ENCODE data around the gene WDR46. TPM values are rescaled to one million over a fixed set of nuclear protein-coding genes. Genes with fewer than 3 reads are reported as not detected.

Gene WDR46
- total and polyA plus RNA-seq, 2 of the 13 experiments (the other 11 are each of a cell fraction or from before 2014, with no cell fraction given), result 47.4 to 105 TPM

DNA sequence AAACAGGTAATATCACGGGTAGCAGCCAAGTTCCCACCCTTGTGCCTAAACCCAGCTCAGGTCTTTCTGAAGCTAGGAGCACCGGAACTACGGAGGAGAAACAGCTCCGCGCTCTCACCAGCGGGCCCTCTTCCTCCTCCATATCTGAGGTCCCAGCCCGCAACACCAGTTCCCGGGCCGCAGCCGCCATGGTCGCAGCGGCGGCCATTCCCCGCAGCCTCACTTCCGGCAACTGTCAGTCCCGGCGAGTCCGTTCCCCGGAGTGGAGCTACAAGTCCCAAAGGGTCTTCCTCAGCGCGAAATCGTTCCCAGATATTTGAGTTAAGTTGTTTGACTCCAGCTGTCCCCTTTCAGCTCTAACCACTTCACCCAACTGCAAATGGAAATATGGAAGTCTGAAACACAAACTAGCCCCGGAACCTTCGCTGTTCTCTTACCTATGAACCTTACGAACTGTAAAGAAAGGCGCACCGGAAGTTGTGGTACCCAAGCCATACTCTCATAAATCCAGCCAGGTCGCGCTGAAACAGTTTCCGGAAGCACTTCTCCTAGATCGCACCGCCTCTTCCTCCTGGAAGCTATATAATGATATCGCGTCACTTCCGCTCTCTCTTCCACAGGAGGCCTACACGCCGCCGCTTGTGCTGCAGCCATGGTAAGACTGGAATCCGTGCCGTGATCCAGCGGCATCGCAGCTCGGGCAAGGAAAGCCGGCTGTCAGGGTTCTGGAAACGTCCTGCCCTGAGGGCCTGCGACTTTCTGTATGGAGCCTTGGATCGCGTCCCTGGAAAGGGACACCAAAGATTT, 17.4 kb downstream of the WDR46 start, which contains the start of the genes RPS18 and VPS52 (continued):
- TF ChIP-seq TCF12 (IDR thresholded peaks at IDR 0.05) (no peak), TCF12 (CRISPR knock-in tag; IDR thresholded peaks at IDR 0.05) (peak; percentile 36; the same call in 1 of the 2 replicates), ZNF253 (CRISPR knock-in tag; IDR thresholded peaks at IDR 0.05; ENCODE audit: borderline replicate concordance) (peak; percentile 90; the same call in 1 of the 2 replicates), NFKB2 (CRISPR knock-in tag; IDR thresholded peaks at IDR 0.05; ENCODE audit: borderline replicate concordance) (peak; percentile 72; the same call in 1 of the 2 replicates), ZBTB42 (CRISPR knock-in tag; IDR thresholded peaks at IDR 0.05) (0 out of 2 replicates have a peak, but pooled peaks have one; percentile 46), TRIM22 (IDR thresholded peaks at IDR 0.05) (no peak), MIXL1 (CRISPR knock-in tag; IDR thresholded peaks at IDR 0.05) (no peak; the same call in 1 of the 2 replicates), TRIM24 (CRISPR knock-in tag; IDR thresholded peaks at IDR 0.05) (no peak), NR2F2 (IDR thresholded peaks at IDR 0.05; ENCODE audit: borderline replicate concordance, low read depth) (peak; percentile 68; the same call in 1 of the 2 replicates), MAZ (IDR thresholded peaks at IDR 0.05; ENCODE audit: borderline replicate concordance, low read depth, low read length) (peak; percentile 63; the same call in 1 of the 2 replicates), MAZ (CRISPR knock-in tag; IDR thresholded peaks at IDR 0.05; ENCODE audit: low read depth) (no peak; the same call in 1 of the 2 replicates), MBD4 (IDR thresholded peaks at IDR 0.05; ENCODE audit: borderline replicate concordance, low read length) (no peak; the same call in 1 of the 2 replicates), YEATS2 (CRISPR knock-in tag; IDR thresholded peaks at IDR 0.05; ENCODE audit: borderline replicate concordance) (peak; percentile 100), PATZ1 (CRISPR knock-in tag; IDR thresholded peaks at IDR 0.05) (0 out of 2 replicates have a peak, but pooled peaks have one; percentile 17), ZNF724P (CRISPR knock-in tag; IDR thresholded peaks at IDR 0.05; ENCODE audit: borderline replicate concordance) (peak; percentile 46; the same call in 1 of the 2 replicates), SYNCRIP (IDR thresholded peaks at IDR 0.05; ENCODE audit: insufficient read depth, low read depth, low read length) (no peak), BRCA1 (CRISPR knock-in tag; IDR thresholded peaks at IDR 0.05) (peak; percentile 85), SP5 (CRISPR knock-in tag; IDR thresholded peaks at IDR 0.05; ENCODE audit: borderline replicate concordance, low read depth) (peak; percentile 85), TARDBP (CRISPR knock-in tag; IDR thresholded peaks at IDR 0.05) (peak; percentile 97), REPIN1 (CRISPR knock-in tag; IDR thresholded peaks at IDR 0.05; ENCODE audit: borderline replicate concordance, low read depth) (peak; percentile 69), STAT5B (CRISPR knock-in tag; IDR thresholded peaks at IDR 0.05) (no peak)
- TF ChIP-seq, protein P1, sequence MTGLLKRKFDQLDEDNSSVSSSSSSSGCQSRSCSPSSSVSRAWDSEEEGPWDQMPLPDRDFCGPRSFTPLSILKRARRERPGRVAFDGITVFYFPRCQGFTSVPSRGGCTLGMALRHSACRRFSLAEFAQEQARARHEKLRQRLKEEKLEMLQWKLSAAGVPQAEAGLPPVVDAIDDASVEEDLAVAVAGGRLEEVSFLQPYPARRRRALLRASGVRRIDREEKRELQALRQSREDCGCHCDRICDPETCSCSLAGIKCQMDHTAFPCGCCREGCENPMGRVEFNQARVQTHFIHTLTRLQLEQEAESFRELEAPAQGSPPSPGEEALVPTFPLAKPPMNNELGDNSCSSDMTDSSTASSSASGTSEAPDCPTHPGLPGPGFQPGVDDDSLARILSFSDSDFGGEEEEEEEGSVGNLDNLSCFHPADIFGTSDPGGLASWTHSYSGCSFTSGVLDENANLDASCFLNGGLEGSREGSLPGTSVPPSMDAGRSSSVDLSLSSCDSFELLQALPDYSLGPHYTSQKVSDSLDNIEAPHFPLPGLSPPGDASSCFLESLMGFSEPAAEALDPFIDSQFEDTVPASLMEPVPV (CRISPR knock-in tag; IDR thresholded peaks at IDR 0.05), result peak; percentile 88; the same call in 1 of the 2 replicates
- TF ChIP-seq, protein P2, sequence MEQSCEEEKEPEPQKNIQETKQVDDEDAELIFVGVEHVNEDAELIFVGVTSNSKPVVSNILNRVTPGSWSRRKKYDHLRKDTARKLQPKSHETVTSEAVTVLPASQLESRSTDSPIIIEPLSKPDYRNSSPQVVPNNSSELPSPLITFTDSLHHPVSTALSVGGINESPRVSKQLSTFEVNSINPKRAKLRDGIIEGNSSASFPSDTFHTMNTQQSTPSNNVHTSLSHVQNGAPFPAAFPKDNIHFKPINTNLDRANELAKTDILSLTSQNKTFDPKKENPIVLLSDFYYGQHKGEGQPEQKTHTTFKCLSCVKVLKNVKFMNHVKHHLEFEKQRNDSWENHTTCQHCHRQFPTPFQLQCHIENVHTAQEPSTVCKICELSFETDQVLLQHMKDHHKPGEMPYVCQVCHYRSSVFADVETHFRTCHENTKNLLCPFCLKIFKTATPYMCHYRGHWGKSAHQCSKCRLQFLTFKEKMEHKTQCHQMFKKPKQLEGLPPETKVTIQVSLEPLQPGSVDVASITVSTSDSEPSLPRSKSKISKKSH (CRISPR knock-in tag; IDR thresholded peaks at IDR 0.05; ENCODE audit: borderline replicate concordance), result peak; percentile 86; the same call in 1 of the 2 replicates
